WTC11 (cell line): ENCODE results near the gene MALT1. TPM values are rescaled to one million over a fixed set of nuclear protein-coding genes. Genes with fewer than 3 reads are reported as not detected.

Experiments
- ATAC-seq: fragments of 200-7000 bp; cut with Tn5 transposase; 2 replicates; pipeline ENCODE4 v1.10.0; 2021; ENCODE audit warnings: mild to moderate bottlenecking, moderate library complexity
- CTCF ChIA-PET: fragments of 300-600 bp; sonication (Branson Sonifier 250); formaldehyde crosslinking; loops from one replicate; lab custom pipeline; 2021; ENCODE audit warnings: antibody characterized with exemption; lab: Charles Lee
- POLR2A ChIA-PET: fragments of 350-600 bp; sonication (Branson Sonifier 250); formaldehyde crosslinking; loops from one replicate; lab custom pipeline; 2021; ENCODE audit warnings: antibody characterized with exemption; lab: Charles Lee
- DNase-seq: peaks from one replicate; pipeline ENCODE4 v3.0.0; 2021; ENCODE audit warnings: low spot score
- H3K27ac Mint-ChIP-seq: 2 replicates; pipeline ENCODE4 v1.8.0; 2021; ENCODE audit warnings: mixed read lengths
- H3K27me3 Mint-ChIP-seq: 2 replicates; pipeline ENCODE4 v1.8.0; 2021; ENCODE audit warnings: low read depth, mild to moderate bottlenecking, moderate library complexity, mixed read lengths
- H3K36me3 Mint-ChIP-seq: 2 replicates; pipeline ENCODE4 v1.8.0; 2021; ENCODE audit warnings: mixed read lengths
- H3K4me1 Mint-ChIP-seq: 2 replicates; pipeline ENCODE4 v1.8.0; 2022; ENCODE audit warnings: mixed read lengths
- H3K4me3 Mint-ChIP-seq: 2 replicates; pipeline ENCODE4 v1.8.0; 2021; ENCODE audit warnings: mild to moderate bottlenecking, moderate library complexity, mixed read lengths
- H3K9me3 Mint-ChIP-seq: 2 replicates; pipeline ENCODE4 v1.8.0; 2021; ENCODE audit warnings: mixed read lengths
- CREB1 ChIP-seq: sonication (generic); formaldehyde crosslinking; IDR thresholded peaks from 2 replicates; pipeline ENCODE4 v1.8.0; 2023; ENCODE audit warnings: mild to moderate bottlenecking, missing genetic modification reagents
- ESRRA ChIP-seq: sonication (generic); formaldehyde crosslinking; IDR thresholded peaks from 2 replicates; pipeline ENCODE4 v1.8.1; 2022; ENCODE audit warnings: mild to moderate bottlenecking, missing genetic modification reagents, borderline replicate concordance
- ETV6 ChIP-seq: sonication (generic); formaldehyde crosslinking; IDR thresholded peaks from 2 replicates; pipeline ENCODE4 v1.8.1; 2022; ENCODE audit warnings: mild to moderate bottlenecking, missing genetic modification reagents
- NFE2L1 ChIP-seq: sonication (generic); formaldehyde crosslinking; IDR thresholded peaks from 2 replicates; pipeline ENCODE4 v1.8.1; 2023; ENCODE audit warnings: missing genetic modification reagents
- SP1 ChIP-seq: sonication (generic); formaldehyde crosslinking; conservative IDR thresholded peaks from 2 replicates; pipeline ENCODE4 v1.8.1; 2022; ENCODE audit warnings: missing genetic modification reagents
- ZBTB21 ChIP-seq: sonication (generic); formaldehyde crosslinking; IDR thresholded peaks from 2 replicates; pipeline ENCODE4 v1.8.1; 2023; ENCODE audit warnings: mild to moderate bottlenecking, missing genetic modification reagents, borderline replicate concordance
- ZNF138 ChIP-seq: sonication (generic); formaldehyde crosslinking; conservative IDR thresholded peaks from 2 replicates; pipeline ENCODE4 v1.8.1; 2022; ENCODE audit warnings: mild to moderate bottlenecking, moderate library complexity, missing genetic modification reagents
- total RNA-seq: library from RNA; stranded (reverse); gene quantifications from 3 replicates; pipeline ENCODE4 v1.2.3, GENCODE V29; 2021
- TF ChIP-seq, protein P1 (sequence below): fragments of 250-450 bp; sonication (Bioruptor Pico); conservative IDR thresholded peaks from 2 replicates; pipeline ENCODE4 v1.9.0; 2021; ENCODE audit warnings: mild to moderate bottlenecking
- TF ChIP-seq, protein P2 (sequence below): sonication (generic); formaldehyde crosslinking; conservative IDR thresholded peaks from 2 replicates; pipeline ENCODE4 v1.8.1; 2023; ENCODE audit warnings: mild to moderate bottlenecking, low read depth, missing genetic modification reagents, moderate library complexity
- TF ChIP-seq, protein P3 (sequence below): fragments of 200-600 bp; IDR thresholded peaks from 2 replicates; pipeline ENCODE4 v1.8.0; 2022; ENCODE audit warnings: antibody characterized with exemption
- TF ChIP-seq, protein P4 (sequence below): sonication (generic); formaldehyde crosslinking; IDR thresholded peaks from 2 replicates; pipeline ENCODE4 v1.8.1; 2022; ENCODE audit warnings: low read depth, missing genetic modification reagents, borderline replicate concordance
- TF ChIP-seq, protein P5 (sequence below): sonication (generic); formaldehyde crosslinking; IDR thresholded peaks from 2 replicates; pipeline ENCODE4 v1.8.0; 2022; ENCODE audit warnings: mild to moderate bottlenecking, missing genetic modification reagents

The MALT1 gene
- total RNA-seq, 1 experiment from 2014 or later: 13.2 TPM

DNA sequence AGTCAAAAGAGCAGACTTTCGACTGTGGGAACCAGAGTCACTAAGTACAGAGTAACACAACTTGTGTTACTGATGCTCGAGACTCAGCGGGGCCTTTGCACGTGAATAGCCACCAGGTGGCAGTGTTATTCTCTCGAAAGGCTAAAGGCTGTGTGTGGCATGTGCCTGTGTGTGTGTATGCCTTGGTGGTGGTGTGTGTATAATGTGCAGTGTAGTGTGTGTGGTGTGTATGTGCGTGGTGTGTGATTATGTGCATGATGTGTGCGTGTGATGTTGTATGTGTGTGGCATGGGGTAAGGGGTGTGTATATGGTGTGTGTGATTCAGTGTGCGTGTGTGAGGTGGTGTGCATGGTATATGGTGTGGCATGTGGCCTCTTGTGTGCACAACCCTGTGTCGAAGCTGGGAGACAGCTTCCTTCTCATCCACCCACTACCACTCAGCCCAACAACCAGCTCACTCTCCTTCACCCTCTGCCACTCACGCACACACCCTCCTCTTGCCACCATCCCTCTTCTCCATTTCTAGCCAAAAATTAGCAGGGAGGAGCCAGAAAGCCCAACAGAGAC lies 110.4 kb downstream of the MALT1 start:
- no peak overlapping the region for H3K27ac Mint-ChIP-seq
- no peak overlapping the region for H3K4me3 Mint-ChIP-seq
- POLR2A ChIA-PET: no interaction called here
- H3K4me1 Mint-ChIP-seq: peaks cover 32% of the 10 kb centered on the region
- ATAC-seq (peak; percentile 78), DNase-seq (peak; percentile 86)
- no peaks in the 10 kb centered on the region; the same call in 1 of the 2 replicates for H3K27me3 Mint-ChIP-seq
- TF ChIP-seq NFE2L1 (CRISPR knock-in tag) (peak; percentile 91), SP1 (CRISPR knock-in tag) (peak; percentile 28; the same call in 1 of the 2 replicates), ZBTB21 (CRISPR knock-in tag) (peak; percentile 44; the same call in 1 of the 2 replicates), CREB1 (CRISPR knock-in tag) (no peak), ZNF138 (no peak), ETV6 (CRISPR knock-in tag) (0 out of 2 replicates have a peak, but pooled peaks have one; percentile 83)
- TF ChIP-seq, protein P1, sequence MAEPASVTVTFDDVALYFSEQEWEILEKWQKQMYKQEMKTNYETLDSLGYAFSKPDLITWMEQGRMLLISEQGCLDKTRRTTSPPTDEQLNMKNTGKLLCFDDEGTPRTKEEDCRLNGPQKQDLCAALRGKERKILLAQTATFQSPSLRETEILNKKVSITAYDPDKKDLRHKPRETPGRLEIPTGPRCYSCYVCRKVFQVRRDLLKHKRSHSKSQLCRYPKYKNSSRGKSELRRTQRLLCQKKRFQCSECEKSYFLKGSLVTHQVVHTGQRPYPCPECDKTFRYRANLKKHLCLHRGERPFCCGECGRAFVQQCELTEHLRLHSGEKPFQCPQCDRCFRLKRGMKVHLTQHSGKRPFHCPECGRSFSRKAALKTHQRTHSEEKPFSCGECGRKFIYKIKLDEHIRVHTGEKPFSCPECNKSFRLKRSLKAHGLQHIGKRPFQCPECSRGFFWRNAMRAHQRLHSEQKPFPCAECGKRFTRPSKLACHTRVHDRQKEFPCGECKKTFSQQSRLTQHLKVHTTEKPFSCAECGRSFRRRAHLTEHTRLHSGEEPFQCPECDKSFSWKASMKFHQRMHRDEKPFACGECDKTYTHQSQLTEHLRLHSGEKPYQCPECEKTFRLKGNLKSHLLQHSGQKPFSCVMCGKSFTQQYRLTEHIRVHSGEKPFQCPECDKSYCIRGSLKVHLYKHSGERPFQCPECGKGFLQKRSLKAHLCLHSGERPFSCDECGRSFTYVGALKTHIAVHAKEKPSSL (CRISPR knock-in tag): no peak
- TF ChIP-seq, protein P2, sequence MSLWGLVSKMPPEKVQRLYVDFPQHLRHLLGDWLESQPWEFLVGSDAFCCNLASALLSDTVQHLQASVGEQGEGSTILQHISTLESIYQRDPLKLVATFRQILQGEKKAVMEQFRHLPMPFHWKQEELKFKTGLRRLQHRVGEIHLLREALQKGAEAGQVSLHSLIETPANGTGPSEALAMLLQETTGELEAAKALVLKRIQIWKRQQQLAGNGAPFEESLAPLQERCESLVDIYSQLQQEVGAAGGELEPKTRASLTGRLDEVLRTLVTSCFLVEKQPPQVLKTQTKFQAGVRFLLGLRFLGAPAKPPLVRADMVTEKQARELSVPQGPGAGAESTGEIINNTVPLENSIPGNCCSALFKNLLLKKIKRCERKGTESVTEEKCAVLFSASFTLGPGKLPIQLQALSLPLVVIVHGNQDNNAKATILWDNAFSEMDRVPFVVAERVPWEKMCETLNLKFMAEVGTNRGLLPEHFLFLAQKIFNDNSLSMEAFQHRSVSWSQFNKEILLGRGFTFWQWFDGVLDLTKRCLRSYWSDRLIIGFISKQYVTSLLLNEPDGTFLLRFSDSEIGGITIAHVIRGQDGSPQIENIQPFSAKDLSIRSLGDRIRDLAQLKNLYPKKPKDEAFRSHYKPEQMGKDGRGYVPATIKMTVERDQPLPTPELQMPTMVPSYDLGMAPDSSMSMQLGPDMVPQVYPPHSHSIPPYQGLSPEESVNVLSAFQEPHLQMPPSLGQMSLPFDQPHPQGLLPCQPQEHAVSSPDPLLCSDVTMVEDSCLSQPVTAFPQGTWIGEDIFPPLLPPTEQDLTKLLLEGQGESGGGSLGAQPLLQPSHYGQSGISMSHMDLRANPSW (CRISPR knock-in tag): 0 out of 2 replicates have a peak, but pooled peaks have one; percentile 42
- TF ChIP-seq, protein P3, sequence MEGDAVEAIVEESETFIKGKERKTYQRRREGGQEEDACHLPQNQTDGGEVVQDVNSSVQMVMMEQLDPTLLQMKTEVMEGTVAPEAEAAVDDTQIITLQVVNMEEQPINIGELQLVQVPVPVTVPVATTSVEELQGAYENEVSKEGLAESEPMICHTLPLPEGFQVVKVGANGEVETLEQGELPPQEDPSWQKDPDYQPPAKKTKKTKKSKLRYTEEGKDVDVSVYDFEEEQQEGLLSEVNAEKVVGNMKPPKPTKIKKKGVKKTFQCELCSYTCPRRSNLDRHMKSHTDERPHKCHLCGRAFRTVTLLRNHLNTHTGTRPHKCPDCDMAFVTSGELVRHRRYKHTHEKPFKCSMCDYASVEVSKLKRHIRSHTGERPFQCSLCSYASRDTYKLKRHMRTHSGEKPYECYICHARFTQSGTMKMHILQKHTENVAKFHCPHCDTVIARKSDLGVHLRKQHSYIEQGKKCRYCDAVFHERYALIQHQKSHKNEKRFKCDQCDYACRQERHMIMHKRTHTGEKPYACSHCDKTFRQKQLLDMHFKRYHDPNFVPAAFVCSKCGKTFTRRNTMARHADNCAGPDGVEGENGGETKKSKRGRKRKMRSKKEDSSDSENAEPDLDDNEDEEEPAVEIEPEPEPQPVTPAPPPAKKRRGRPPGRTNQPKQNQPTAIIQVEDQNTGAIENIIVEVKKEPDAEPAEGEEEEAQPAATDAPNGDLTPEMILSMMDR: peak; percentile 86
- TF ChIP-seq, protein P4, sequence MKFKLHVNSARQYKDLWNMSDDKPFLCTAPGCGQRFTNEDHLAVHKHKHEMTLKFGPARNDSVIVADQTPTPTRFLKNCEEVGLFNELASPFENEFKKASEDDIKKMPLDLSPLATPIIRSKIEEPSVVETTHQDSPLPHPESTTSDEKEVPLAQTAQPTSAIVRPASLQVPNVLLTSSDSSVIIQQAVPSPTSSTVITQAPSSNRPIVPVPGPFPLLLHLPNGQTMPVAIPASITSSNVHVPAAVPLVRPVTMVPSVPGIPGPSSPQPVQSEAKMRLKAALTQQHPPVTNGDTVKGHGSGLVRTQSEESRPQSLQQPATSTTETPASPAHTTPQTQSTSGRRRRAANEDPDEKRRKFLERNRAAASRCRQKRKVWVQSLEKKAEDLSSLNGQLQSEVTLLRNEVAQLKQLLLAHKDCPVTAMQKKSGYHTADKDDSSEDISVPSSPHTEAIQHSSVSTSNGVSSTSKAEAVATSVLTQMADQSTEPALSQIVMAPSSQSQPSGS (CRISPR knock-in tag): no peak
- TF ChIP-seq, protein P5, sequence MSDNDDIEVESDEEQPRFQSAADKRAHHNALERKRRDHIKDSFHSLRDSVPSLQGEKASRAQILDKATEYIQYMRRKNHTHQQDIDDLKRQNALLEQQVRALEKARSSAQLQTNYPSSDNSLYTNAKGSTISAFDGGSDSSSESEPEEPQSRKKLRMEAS: peak; percentile 80
- H3K36me3 Mint-ChIP-seq: no peaks in the 10 kb centered on the region
- H3K9me3 Mint-ChIP-seq: no peaks in the 10 kb centered on the region
- CTCF ChIA-PET: interaction anchor here (0.6 to 4.8 kb wide), 12 partner anchors 13 to 289 kb away, joined by 3 to 26 read pairs (median 6); no protein-coding TSS in a partner anchor

DNA sequence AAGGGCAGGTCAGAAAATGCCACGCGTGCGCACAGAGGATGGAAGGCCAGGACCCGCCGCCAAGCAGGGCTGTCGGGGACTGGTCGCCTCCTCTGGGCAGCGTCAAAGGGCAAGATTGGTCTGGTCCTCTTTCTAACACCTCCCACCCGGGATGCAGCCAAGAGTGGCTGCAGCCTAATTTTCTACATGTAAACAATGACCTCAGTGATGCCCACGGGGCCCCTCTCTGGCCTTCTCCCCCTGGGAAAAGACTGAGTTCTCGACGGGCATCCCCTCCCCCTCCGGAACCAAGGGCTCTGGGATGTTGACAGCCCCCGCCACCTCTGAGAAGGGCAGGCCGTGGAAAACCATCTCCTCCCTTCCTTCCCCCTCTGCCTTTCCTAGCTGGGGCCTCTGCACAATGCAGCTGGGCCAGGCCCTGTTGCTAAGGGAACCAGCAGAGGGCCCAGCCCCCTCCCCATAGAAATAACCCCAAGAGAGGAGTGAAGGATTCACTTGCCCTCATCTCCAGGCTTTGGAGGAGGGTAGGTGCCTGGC lies 113.4 kb downstream of the MALT1 start:
- no peak for TF ChIP-seq ESRRA
- Mint-ChIP-seq H3K27me3 (no peaks in the 10 kb centered on the region; the same call in 1 of the 2 replicates), H3K9me3 (no peaks in the 10 kb centered on the region), H3K27ac (no peak overlapping the region), H3K4me3 (no peak overlapping the region), H3K4me1 (peaks cover 55% of the 10 kb centered on the region), H3K36me3 (no peaks in the 10 kb centered on the region)
- DNase-seq: no peak
- ChIA-PET CTCF (interaction anchor here (1.3 to 4.8 kb wide), 7 partner anchors 16 to 286 kb away, joined by 4 to 26 read pairs (median 5); no protein-coding TSS in a partner anchor), POLR2A (interaction anchor here (1.0 to 1.2 kb wide), 2 partner anchors 80 to 82 kb away, joined by 5 to 6 read pairs; partner anchors contain the start of gene ZNF532)
- ATAC-seq: peak; percentile 34
